GM23338 (cell line): Measurements from ENCODE around the gene PTGIS. TPM values are rescaled to one million over a fixed set of nuclear protein-coding genes. Genes with fewer than 3 reads are reported as not detected.

ENCODE experiments used
- ATAC-seq: fragments of 200-7000 bp; cut with Tn5 transposase; 3 replicates; pipeline ENCODE4 v1.9.1; 2020
- DNase-seq: peaks from one replicate; pipeline ENCODE4 v3.0.0-alpha.2; 2015; ENCODE audit warnings: low spot score
- H2AFZ ChIP-seq: fragments of 200-600 bp; sonication (generic); 2 replicates; pipeline ENCODE4 v1.8.0; 2016; ENCODE audit warnings: antibody characterized with exemption, mild to moderate bottlenecking, moderate library complexity
- H3F3A ChIP-seq: fragments of 200-600 bp; sonication (generic); replicated peaks from 2 replicates; pipeline ENCODE4 v1.8.0; 2017; ENCODE audit warnings: antibody characterized with exemption, mixed run types, low read depth
- H3K27ac ChIP-seq: fragments of 200-600 bp; sonication (generic); 2 replicates; pipeline ENCODE4 v1.6.1; 2016; ENCODE audit warnings: low read depth
- H3K27me3 ChIP-seq: fragments of 200-600 bp; sonication (generic); 2 replicates; pipeline ENCODE4 v1.8.0; 2016; ENCODE audit warnings: mild to moderate bottlenecking, mixed run types, moderate library complexity; ENCODE audit not compliant: insufficient read depth
- H3K36me3 ChIP-seq: fragments of 200-600 bp; sonication (generic); 2 replicates; pipeline ENCODE4 v1.8.0; 2016; ENCODE audit warnings: mild to moderate bottlenecking; ENCODE audit not compliant: insufficient read depth
- H3K4me1 ChIP-seq: fragments of 200-600 bp; sonication (generic); 2 replicates; pipeline ENCODE4 v1.8.0; 2016; ENCODE audit warnings: mild to moderate bottlenecking, moderate library complexity; ENCODE audit not compliant: insufficient read depth
- H3K4me2 ChIP-seq: fragments of 200-600 bp; sonication (generic); 2 replicates; pipeline ENCODE4 v1.7.1; 2017; ENCODE audit warnings: mixed run types
- H3K4me3 ChIP-seq: fragments of 200-600 bp; sonication (generic); 2 replicates; pipeline ENCODE4 v1.6.1; 2016; ENCODE audit warnings: mixed run types
- H3K79me2 ChIP-seq: fragments of 200-600 bp; sonication (generic); replicated peaks from 2 replicates; pipeline ENCODE4 v1.8.0; 2017; ENCODE audit warnings: mild to moderate bottlenecking; ENCODE audit not compliant: insufficient read depth
- H3K9me2 ChIP-seq: fragments of 200-600 bp; sonication (generic); 2 replicates; pipeline ENCODE4 v1.8.0; 2017; ENCODE audit not compliant: insufficient read depth
- H4K20me1 ChIP-seq: fragments of 200-600 bp; sonication (generic); replicated peaks from 2 replicates; pipeline ENCODE4 v1.8.0; 2017; ENCODE audit warnings: mild to moderate bottlenecking; ENCODE audit not compliant: insufficient read depth
- H3K27ac Mint-ChIP-seq: 2 replicates; pipeline ENCODE4 v1.8.0; 2020; ENCODE audit warnings: inconsistent platforms, mild to moderate bottlenecking, moderate library complexity, mixed read lengths
- H3K27me3 Mint-ChIP-seq: 3 replicates; pipeline ENCODE4 v1.8.0; 2022; ENCODE audit warnings: low read depth, mild to moderate bottlenecking, moderate library complexity, mixed read lengths, inconsistent platforms; ENCODE audit not compliant: insufficient read depth, poor library complexity
- H3K36me3 Mint-ChIP-seq: 3 replicates; pipeline ENCODE4 v1.8.0; 2021; ENCODE audit warnings: low read depth, mild to moderate bottlenecking, inconsistent platforms, moderate library complexity, mixed read lengths
- H3K4me1 Mint-ChIP-seq: 3 replicates; pipeline ENCODE4 v1.8.0; 2020; ENCODE audit warnings: mild to moderate bottlenecking, inconsistent platforms, mixed read lengths
- H3K4me3 Mint-ChIP-seq: 3 replicates; pipeline ENCODE4 v1.8.0; 2021; ENCODE audit warnings: moderate library complexity, mild to moderate bottlenecking, inconsistent platforms, mixed read lengths
- H3K9me3 Mint-ChIP-seq: 3 replicates; pipeline ENCODE4 v1.8.0; 2020; ENCODE audit warnings: moderate library complexity, mild to moderate bottlenecking, inconsistent platforms, mixed read lengths
- CREB1 ChIP-seq: fragments of 250-450 bp; sonication (Bioruptor Pico); IDR thresholded peaks from 2 replicates; pipeline ENCODE4 v1.5.0; 2020; ENCODE audit warnings: low read depth, mild to moderate bottlenecking, moderate library complexity
- CTCF ChIP-seq, 2 experiments: fragments of 200-600 bp in 1 of 2; sonication (generic) in 1 of 2; conservative IDR thresholded peaks; 2 replicates each; pipeline versions ENCODE4 v1.5.1 to v1.6.1; 2016 to 2017; ENCODE audit warnings: antibody characterized with exemption in 2 of 2, low read depth in 2 of 2, mild to moderate bottlenecking in 2 of 2, moderate library complexity in 1 of 2
- ETS1 ChIP-seq: IDR thresholded peaks from 2 replicates; pipeline ENCODE4 v1.6.1; 2016; ENCODE audit warnings: antibody characterized with exemption
- EZH2 ChIP-seq: fragments of 200-600 bp; sonication (generic); IDR thresholded peaks from one replicate; pipeline ENCODE4 v1.8.0; 2017; ENCODE audit warnings: antibody characterized with exemption, mild to moderate bottlenecking, low read depth; ENCODE audit not compliant: unreplicated experiment
- EZH2phosphoT487 ChIP-seq: fragments of 200-600 bp; sonication (generic); IDR thresholded peaks from one replicate; pipeline ENCODE4 v1.8.1; 2018; ENCODE audit warnings: antibody characterized with exemption; ENCODE audit not compliant: unreplicated experiment
- JUNB ChIP-seq: IDR thresholded peaks from one replicate; pipeline ENCODE4 v1.6.1; 2016; ENCODE audit warnings: antibody characterized with exemption; ENCODE audit not compliant: unreplicated experiment
- NANOG ChIP-seq: IDR thresholded peaks from 2 replicates; pipeline ENCODE4 v1.6.1; 2016; ENCODE audit warnings: antibody characterized with exemption, borderline replicate concordance
- POLR2AphosphoS5 ChIP-seq: IDR thresholded peaks from 2 replicates; pipeline ENCODE4 v1.6.1; 2016; ENCODE audit warnings: antibody characterized with exemption, low read depth
- STAT1 ChIP-seq: IDR thresholded peaks from one replicate; pipeline ENCODE4 v1.6.1; 2016; ENCODE audit warnings: antibody characterized with exemption; ENCODE audit not compliant: unreplicated experiment
- ZNF114 ChIP-seq: fragments of 250-450 bp; sonication (Bioruptor Pico); IDR thresholded peaks from 2 replicates; pipeline ENCODE4 v1.5.0; 2020; ENCODE audit warnings: mild to moderate bottlenecking, moderate library complexity
- ZNF462 ChIP-seq: fragments of 250-450 bp; sonication (Bioruptor Pico); IDR thresholded peaks from 2 replicates; pipeline ENCODE4 v1.5.0; 2020; ENCODE audit warnings: mild to moderate bottlenecking, moderate library complexity
- polyA plus RNA-seq: library from polyadenylated mRNA; unstranded; fragments of >200 nt; fragmentation: Nextera tagmentation; extraction: Ambion mirVana; gene quantifications from 2 replicates; pipeline ENCODE4 v1.2.1, GENCODE V29; 2016
- total RNA-seq: library from RNA; depleted of rRNA; stranded (reverse); fragments of >200 nt; shearing (Covaris generic); gene quantifications from 2 replicates; pipeline ENCODE4 v1.2.3, GENCODE V29; 2014

Gene PTGIS
- total and polyA plus RNA-seq, 2 experiments from 2014 or later = 6.6 to 28.7 TPM

- no peak for ATAC-seq
Measured at GRCh38 chr20:49516916-49517804, 50.8 kb downstream of the PTGIS start.

GRCh38 chr20:49515586-49515985, 52.4 kb downstream of the PTGIS start:
- H3K4me1 Mint-ChIP-seq = peaks cover 4% of the 10 kb centered on the region; the same call in 2 of the 3 replicates
- H3K4me1 ChIP-seq = no peaks in the 10 kb centered on the region
- peaks cover 8% of the 10 kb centered on the region; the same call in 2 of the 3 replicates for H3K36me3 Mint-ChIP-seq
- no peaks in the 10 kb centered on the region for H3K79me2 ChIP-seq
- ATAC-seq = no peak
- H3K4me2 ChIP-seq = no peak overlapping the region
- H3K4me3 Mint-ChIP-seq = no peak overlapping the region
- no peak overlapping the region for H2AFZ ChIP-seq
- no peak for DNase-seq
- no peaks in the 10 kb centered on the region for H3K27me3 ChIP-seq
- no peak overlapping the region for H3K27ac ChIP-seq
- peaks cover 6% of the 10 kb centered on the region for H3K27me3 Mint-ChIP-seq
- 0 out of 2 replicates have a peak, but pooled peaks cover 6% of the 10 kb centered on the region for H3K9me2 ChIP-seq
- no peaks in the 10 kb centered on the region for H4K20me1 ChIP-seq
- H3K4me3 ChIP-seq = no peak overlapping the region
- H3K36me3 ChIP-seq = no peaks in the 10 kb centered on the region
- no peaks in the 10 kb centered on the region for H3K9me3 Mint-ChIP-seq
- no peaks in the 10 kb centered on the region for H3F3A ChIP-seq
- no peak for TF ChIP-seq ZNF114 (CRISPR knock-in tag)
- TF ChIP-seq ETS1 = no peak
- no peak for TF ChIP-seq EZH2
- TF ChIP-seq CTCF (conservative IDR thresholded peaks at IDR 0.05; ENCODE audit: low read depth in 2 of 2) = no peak
- TF ChIP-seq NANOG = no peak
- TF ChIP-seq ZNF462 (CRISPR knock-in tag) = no peak
- H3K27ac Mint-ChIP-seq = no peak overlapping the region

More at GRCh38 chr20:49516916-49517804, 50.8 kb downstream of the PTGIS start:
- no peaks in the 10 kb centered on the region for H3K4me1 ChIP-seq
- H3K4me2 ChIP-seq = no peak overlapping the region
- no peak for DNase-seq
- H3K27ac ChIP-seq = no peak overlapping the region
- H3K4me3 Mint-ChIP-seq = no peak overlapping the region
- peaks cover 14% of the 10 kb centered on the region; the same call in 2 of the 3 replicates for H3K36me3 Mint-ChIP-seq
- H3K79me2 ChIP-seq = no peaks in the 10 kb centered on the region
- H2AFZ ChIP-seq = no peak overlapping the region
- H4K20me1 ChIP-seq = no peaks in the 10 kb centered on the region
- no peak for TF ChIP-seq ETS1
- TF ChIP-seq STAT1 = no peak
- no peak for TF ChIP-seq JUNB
- no peak for TF ChIP-seq EZH2phosphoT487
- no peak for TF ChIP-seq POLR2AphosphoS5
- TF ChIP-seq CREB1 = no peak
- no peaks in the 10 kb centered on the region for H3K9me3 Mint-ChIP-seq
- no peaks in the 10 kb centered on the region for H3K36me3 ChIP-seq
- H3K9me2 ChIP-seq = 0 out of 2 replicates have a peak, but pooled peaks cover 1% of the 10 kb centered on the region
- no peak overlapping the region for H3K27ac Mint-ChIP-seq
- H3K4me3 ChIP-seq = no peak overlapping the region
- peaks cover 4% of the 10 kb centered on the region; the same call in 2 of the 3 replicates for H3K4me1 Mint-ChIP-seq
- H3F3A ChIP-seq = no peaks in the 10 kb centered on the region
- peaks cover 7% of the 10 kb centered on the region for H3K27me3 Mint-ChIP-seq
- H3K27me3 ChIP-seq = no peaks in the 10 kb centered on the region
